B cell (primary cell): ENCODE data around the gene C1QTNF12. TPM values are rescaled to one million over a fixed set of nuclear protein-coding genes. Genes with fewer than 3 reads are reported as not detected.

ENCODE experiments used
- ATAC-seq: fragments of 200-7000 bp; cut with Tn5 transposase; one replicate; pipeline ENCODE4 v1.10.0; 2021; ENCODE audit warnings: low read depth, mild to moderate bottlenecking, moderate number of reproducible peaks, moderate library complexity
- CTCF ChIA-PET: fragments of 350-600 bp; sonication (Branson Sonifier 250); formaldehyde crosslinking; loops from one replicate; lab custom pipeline; 2021; ENCODE audit warnings: antibody characterized with exemption, inconsistent platforms; lab: Charles Lee
- POLR2A ChIA-PET: fragments of 350-600 bp; sonication (Branson Sonifier 250); formaldehyde crosslinking; loops from one replicate; lab custom pipeline; 2021; ENCODE audit warnings: antibody characterized with exemption; lab: Charles Lee
- DNase-seq: peaks from one replicate; pipeline ENCODE4 v3.0.0; 2013
- H2AFZ ChIP-seq: 2 replicates; pipeline ENCODE4 v1.6.1; 2012; ENCODE audit warnings: mild to moderate bottlenecking, low read depth, low read length; ENCODE audit not compliant: insufficient read depth, poor library complexity, severe bottlenecking
- H3K27ac ChIP-seq, 2 donors: 1 replicate in 1 of 2; 2 replicates in 1 of 2; pipeline ENCODE4 v1.5.1; 2012 to 2013; ENCODE audit warnings: low read length in 2 of 2, mild to moderate bottlenecking in 2 of 2, moderate library complexity in 1 of 2
- H3K27me3 ChIP-seq, 4 experiments: fragments of 200-600 bp in 1 of 4; sonication (generic) in 1 of 4; replicated peaks in 1 of 4; 1 replicate in 2 of 4; 2 replicates in 2 of 4; pipeline versions ENCODE4 v1.6.1 to v1.7.0; 2013 to 2016; ENCODE audit warnings: low read length in 3 of 4, mild to moderate bottlenecking in 2 of 4, mixed read lengths in 1 of 4, moderate library complexity in 1 of 4; ENCODE audit not compliant: insufficient read depth in 4 of 4, control insufficient read depth in 3 of 4; ENCODE audit errors: control extremely low read depth in 1 of 4
- H3K36me3 ChIP-seq, 2 experiments: replicated peaks in 1 of 2; 1 replicate in 1 of 2; 2 replicates in 1 of 2; pipeline versions ENCODE4 v1.6.1 to v1.7.1; 2013; ENCODE audit warnings: low read length in 1 of 2; ENCODE audit not compliant: insufficient read depth in 2 of 2, control insufficient read depth in 1 of 2; ENCODE audit errors: control extremely low read depth in 1 of 2, extremely low read depth in 1 of 2
- H3K4me1 ChIP-seq, 2 donors: fragments of 200-600 bp in 1 of 2; sonication (generic) in 1 of 2; 1 replicate in 1 of 2; 2 replicates in 1 of 2; pipeline versions ENCODE4 v1.5.1 to v1.6.1; 2013 to 2017; ENCODE audit warnings: low read length in 2 of 2; ENCODE audit not compliant: control insufficient read depth in 2 of 2, insufficient read depth in 2 of 2
- H3K4me2 ChIP-seq: replicated peaks from 2 replicates; pipeline ENCODE3; 2012; ENCODE audit warnings: mild to moderate bottlenecking, low read depth, low read length; ENCODE audit not compliant: poor library complexity, severe bottlenecking
- H3K4me3 ChIP-seq, 5 experiments: fragments of 200-600 bp in 1 of 5; sonication (generic) in 1 of 5; 1 replicate in 3 of 5; 2 replicates in 2 of 5; pipeline versions ENCODE4 v1.5.1 to v1.7.0; 2011 to 2016; ENCODE audit warnings: low read length in 4 of 5, mild to moderate bottlenecking in 4 of 5, low read depth in 2 of 5, control low read depth in 1 of 5, moderate library complexity in 1 of 5; ENCODE audit not compliant: insufficient read depth in 1 of 5; ENCODE audit errors: control extremely low read depth in 1 of 5, extremely low read depth in 1 of 5
- H3K79me2 ChIP-seq: fragments of 200-600 bp; sonication (generic); one replicate; pipeline ENCODE4 v1.6.0; 2016; ENCODE audit warnings: low read length; ENCODE audit not compliant: control insufficient read depth, insufficient read depth
- H3K9ac ChIP-seq: fragments of 200-600 bp; sonication (generic); 2 replicates; pipeline ENCODE4 v1.6.1; 2017; ENCODE audit warnings: mild to moderate bottlenecking, low read length, moderate library complexity
- H3K9me3 ChIP-seq, 3 donors: one replicate each; pipeline versions ENCODE4 v1.6.1 to v1.7.1; 2013; ENCODE audit warnings: low read length in 2 of 3; ENCODE audit not compliant: control insufficient read depth in 2 of 3, insufficient read depth in 1 of 3; ENCODE audit errors: control extremely low read depth in 1 of 3
- H4K20me1 ChIP-seq: 2 replicates; pipeline ENCODE4 v1.6.0; 2012; ENCODE audit warnings: mild to moderate bottlenecking, low read length; ENCODE audit not compliant: insufficient read depth, control insufficient read depth, poor library complexity, severe bottlenecking
- H3K27ac Mint-ChIP-seq: one replicate; pipeline ENCODE4 v1.8.0; 2021; ENCODE audit warnings: mixed read lengths
- H3K27me3 Mint-ChIP-seq: one replicate; pipeline ENCODE4 v1.8.0; 2021; ENCODE audit warnings: mixed read lengths
- H3K4me1 Mint-ChIP-seq: one replicate; pipeline ENCODE4 v1.8.0; 2021; ENCODE audit warnings: mixed read lengths
- H3K4me3 Mint-ChIP-seq: one replicate; pipeline ENCODE4 v1.8.0; 2021; ENCODE audit warnings: mixed read lengths
- H3K9me3 Mint-ChIP-seq: one replicate; pipeline ENCODE4 v1.8.0; 2022; ENCODE audit warnings: mixed read lengths; ENCODE audit not compliant: insufficient read depth
- CTCF ChIP-seq: fragments of 200-600 bp; IDR thresholded peaks from one replicate; pipeline ENCODE4 v1.8.0; 2022; ENCODE audit warnings: antibody characterized with exemption, mild to moderate bottlenecking
- EZH2 ChIP-seq: IDR thresholded peaks from 2 replicates; pipeline ENCODE4 v1.6.1; 2012; ENCODE audit warnings: borderline replicate concordance, low read depth, mild to moderate bottlenecking, moderate library complexity, low read length; ENCODE audit not compliant: insufficient read depth, poor library complexity, severe bottlenecking
- WGBS: methylation state at CpG from one replicate; pipeline ENCODE4 v1.1.5; 2013; ENCODE audit warnings: missing lambda C conversion rate; ENCODE audit not compliant: insufficient coverage; 5-methylcytosine and 5-hydroxymethylcytosine counted together
- intact Hi-C: fragments of 100-400 bp; cut with micrococcal nuclease; formaldehyde crosslinking; loops from one replicate; pipeline ENCODE4 v1.10.0; 2022
- polyA plus RNA-seq: library from polyadenylated mRNA; depleted of rRNA; stranded (reverse); fragments of >200 nt; gene quantifications from 2 replicates; pipeline ENCODE4 v1.2.3, GENCODE V29; 2012
- total RNA-seq, 2 donors: library from RNA; stranded (reverse); fragments of 120-200 nt in 1 of 2; gene quantifications; 1 replicate in 1 of 2; 2 replicates in 1 of 2; pipeline versions ENCODE4 v1.2.3 to v1.2.4, GENCODE V29; 2013 to 2022

C1QTNF12 gene
- total and polyA plus RNA-seq, 2 donors (not counting 1 experiment from before 2014, with no cell fraction given): 1.2 to 3.2 TPM

GRCh38 chr1:1236176-1236763, 10.3 kb downstream of the C1QTNF12 start:
- no peak overlapping the region for H3K27ac Mint-ChIP-seq
- peaks cover 26% of the 10 kb centered on the region for H3K4me1 Mint-ChIP-seq
- ChIA-PET CTCF (interaction anchor here (1.3 kb wide), 1 partner anchor 114 kb away, joined by 5 read pairs; no protein-coding TSS in a partner anchor), POLR2A (no interaction called here)
- DNase-seq (no peak), ATAC-seq (no peak)
- H3K4me3 ChIP-seq: no peak overlapping the region
- peaks cover 27% of the 10 kb centered on the region for H3K79me2 ChIP-seq
- TF ChIP-seq EZH2 (no peak), CTCF (no peak)
- H3K36me3 ChIP-seq: peaks cover 0 to 8% of the 10 kb centered on the region in 2 experiments
- 89% methylated on average over 22 of the region's 22 CpGs for WGBS
- peaks cover 0 to 5% (median 0%) of the 10 kb centered on the region in 3 donors for H3K9me3 ChIP-seq
- peaks cover 23 to 24% of the 10 kb centered on the region in 2 donors for H3K4me1 ChIP-seq
- H2AFZ ChIP-seq: no peak overlapping the region
- H4K20me1 ChIP-seq: peaks cover 29% of the 10 kb centered on the region
- H3K4me2 ChIP-seq: no peak overlapping the region
- H3K9ac ChIP-seq: no peak overlapping the region
- no peak overlapping the region for H3K4me3 Mint-ChIP-seq
- no peaks in the 10 kb centered on the region for H3K9me3 Mint-ChIP-seq
- H3K27me3 Mint-ChIP-seq: no peaks in the 10 kb centered on the region
- no peak overlapping the region for H3K27ac ChIP-seq
- peaks cover 0 to 28% (median 8%) of the 10 kb centered on the region in 4 experiments for H3K27me3 ChIP-seq
- intact Hi-C loops: loop anchor here (10.0 kb wide), 1 partner anchor 201 kb away; no protein-coding TSS in a partner anchor
